Mesendoderm (in vitro differentiated cells): ENCODE data around the gene NR4A2.

Source experiments
- DNase-seq: peaks from one replicate; pipeline ENCODE4 v3.0.0; 2013
- H2AK5ac ChIP-seq: 2 replicates; pipeline ENCODE4 v1.6.1; 2013; ENCODE audit warnings: low read length, inconsistent platforms
- H2BK120ac ChIP-seq: 2 replicates; pipeline ENCODE4 v1.6.1; 2013; ENCODE audit warnings: low read depth, mild to moderate bottlenecking, low read length, moderate library complexity, mixed read lengths
- H2BK15ac ChIP-seq: replicated peaks from 2 replicates; pipeline ENCODE4 v1.6.1; 2013; ENCODE audit warnings: low read depth, mild to moderate bottlenecking, moderate library complexity
- H2BK5ac ChIP-seq: 2 replicates; pipeline ENCODE4 v1.6.1; 2013; ENCODE audit warnings: low read length, inconsistent platforms
- H3K18ac ChIP-seq: 2 replicates; pipeline ENCODE4 v1.6.1; 2013; ENCODE audit warnings: mild to moderate bottlenecking, low read length, mixed read lengths
- H3K23ac ChIP-seq: one replicate; pipeline ENCODE4 v1.6.1; 2013; ENCODE audit warnings: low read length
- H3K27ac ChIP-seq: 2 replicates; pipeline ENCODE4 v1.5.1; 2013; ENCODE audit warnings: low read depth, mild to moderate bottlenecking, inconsistent platforms, low read length, moderate library complexity
- H3K27me3 ChIP-seq: 2 replicates; pipeline ENCODE4 v1.6.1; 2013; ENCODE audit warnings: low read length, control low read depth, mild to moderate bottlenecking, inconsistent platforms; ENCODE audit not compliant: insufficient read depth, poor library complexity
- H3K36me3 ChIP-seq: 2 replicates; pipeline ENCODE4 v1.6.1; 2013; ENCODE audit warnings: low read length, inconsistent platforms; ENCODE audit not compliant: control insufficient read depth, insufficient read depth
- H3K4ac ChIP-seq: one replicate; pipeline ENCODE4 v1.6.1; 2013; ENCODE audit warnings: low read depth, mild to moderate bottlenecking, low read length, moderate library complexity
- H3K4me1 ChIP-seq: 2 replicates; pipeline ENCODE4 v1.6.1; 2013; ENCODE audit warnings: low read depth, low read length, inconsistent platforms; ENCODE audit not compliant: control insufficient read depth
- H3K4me2 ChIP-seq: 2 replicates; pipeline ENCODE4 v1.6.1; 2013; ENCODE audit warnings: low read length
- H3K4me3 ChIP-seq: 2 replicates; pipeline ENCODE4 v1.5.1; 2013; ENCODE audit warnings: mild to moderate bottlenecking, low read length
- H3K56ac ChIP-seq: one replicate; pipeline ENCODE4 v1.6.1; 2013; ENCODE audit warnings: low read length
- H3K79me1 ChIP-seq: 2 replicates; pipeline ENCODE4 v1.6.1; 2013; ENCODE audit warnings: low read length, inconsistent platforms
- H3K79me2 ChIP-seq: 2 replicates; pipeline ENCODE4 v1.6.1; 2013; ENCODE audit warnings: mild to moderate bottlenecking, low read length; ENCODE audit not compliant: control insufficient read depth, insufficient read depth
- H3K9ac ChIP-seq: 2 replicates; pipeline ENCODE4 v1.6.1; 2013; ENCODE audit warnings: low read length, inconsistent platforms
- H4K5ac ChIP-seq: one replicate; pipeline ENCODE4 v1.6.1; 2013; ENCODE audit warnings: low read length
- H4K8ac ChIP-seq: one replicate; pipeline ENCODE4 v1.6.1; 2013; ENCODE audit warnings: low read depth, mild to moderate bottlenecking, control low read depth, low read length, moderate library complexity
- WGBS: extraction: QIAGEN DNeasy Blood & Tissue Kit; methylation state at CpG from one replicate; pipeline ENCODE4 v1.1.7; 2013; ENCODE audit warnings: low lambda C conversion rate, missing lambda C conversion rate; ENCODE audit not compliant: insufficient coverage; ENCODE audit errors: extremely low coverage; 5-methylcytosine and 5-hydroxymethylcytosine counted together

NR4A2 gene

GRCh38 chr2:156331572-156332283 lies 793 bp downstream of the NR4A2 start:
- WGBS: no CpG with 5 or more reads among the region's 18 CpGs

GRCh38 chr2:156329927-156330726 lies 2.4 kb downstream of the NR4A2 start:
- no peak overlapping the region for H3K9ac ChIP-seq
- no peak overlapping the region for H2BK15ac ChIP-seq
- H3K23ac ChIP-seq: no peak overlapping the region
- H2BK120ac ChIP-seq: no peak overlapping the region
- H3K27me3 ChIP-seq: peaks cover 55% of the 10 kb centered on the region
- H3K4me3 ChIP-seq: no peak overlapping the region
- H2AK5ac ChIP-seq: no peak overlapping the region
- DNase-seq: no peak
- H4K8ac ChIP-seq: no peak overlapping the region
- no peaks in the 10 kb centered on the region for H3K79me2 ChIP-seq
- peak overlapping the region; percentile 5 for H3K4me2 ChIP-seq
- no peak overlapping the region for H3K4ac ChIP-seq
- no peak overlapping the region for H3K18ac ChIP-seq
- H3K56ac ChIP-seq: peak overlapping the region; percentile 47
- H3K36me3 ChIP-seq: no peaks in the 10 kb centered on the region
- no peak overlapping the region for H2BK5ac ChIP-seq
- H4K5ac ChIP-seq: no peak overlapping the region
- no CpG with 5 or more reads among the region's 23 CpGs for WGBS
- peaks cover 5% of the 10 kb centered on the region for H3K4me1 ChIP-seq
- H3K27ac ChIP-seq: no peak overlapping the region
- H3K79me1 ChIP-seq: no peaks in the 10 kb centered on the region

More at GRCh38 chr2:156331572-156332283, 793 bp downstream of the NR4A2 start:
- H3K9ac ChIP-seq: peak overlapping the region; percentile 60
- H3K79me1 ChIP-seq: no peaks in the 10 kb centered on the region
- no peak overlapping the region for H3K18ac ChIP-seq
- peak; percentile 69 for DNase-seq
- H3K23ac ChIP-seq: no peak overlapping the region
- no peak overlapping the region for H3K4ac ChIP-seq
- no peak overlapping the region for H2BK15ac ChIP-seq
- no peak overlapping the region for H4K8ac ChIP-seq
- peak overlapping the region; percentile 58 for H3K56ac ChIP-seq
- no peaks in the 10 kb centered on the region for H3K79me2 ChIP-seq
- no peak overlapping the region for H2BK120ac ChIP-seq
- H2AK5ac ChIP-seq: no peak overlapping the region
- no peaks in the 10 kb centered on the region for H3K36me3 ChIP-seq
- no peak overlapping the region for H4K5ac ChIP-seq
- peaks cover 5% of the 10 kb centered on the region for H3K4me1 ChIP-seq
- H3K27ac ChIP-seq: no peak overlapping the region
- peaks cover 42% of the 10 kb centered on the region for H3K27me3 ChIP-seq
- H2BK5ac ChIP-seq: no peak overlapping the region
- H3K4me2 ChIP-seq: peak overlapping the region; percentile 100
- H3K4me3 ChIP-seq: peak overlapping the region; percentile 63

GRCh38 chr2:156329031-156329926 lies 3.2 kb downstream of the NR4A2 start:
- H2BK15ac ChIP-seq: no peak overlapping the region
- WGBS: no CpG with 5 or more reads among the region's 64 CpGs
- no peak overlapping the region for H3K23ac ChIP-seq
- DNase-seq: peak; percentile 56
- H2BK5ac ChIP-seq: no peak overlapping the region
- no peak overlapping the region for H2BK120ac ChIP-seq
- peak overlapping the region; percentile 32 for H3K4me2 ChIP-seq
- H4K5ac ChIP-seq: no peak overlapping the region
- no peak overlapping the region for H3K4ac ChIP-seq
- H3K4me1 ChIP-seq: peaks cover 5% of the 10 kb centered on the region
- H2AK5ac ChIP-seq: no peak overlapping the region
- H3K79me2 ChIP-seq: no peaks in the 10 kb centered on the region
- H3K4me3 ChIP-seq: no peak overlapping the region
- no peak overlapping the region for H3K18ac ChIP-seq
- H3K9ac ChIP-seq: peak overlapping the region; percentile 5
- H3K56ac ChIP-seq: peak overlapping the region; percentile 45
- H3K79me1 ChIP-seq: no peaks in the 10 kb centered on the region
- no peak overlapping the region for H3K27ac ChIP-seq
- H4K8ac ChIP-seq: no peak overlapping the region
- H3K36me3 ChIP-seq: no peaks in the 10 kb centered on the region
- peaks cover 55% of the 10 kb centered on the region for H3K27me3 ChIP-seq

- Histone ChIP-seq H3K4me3 (no peak overlapping the region), H3K4me2 (peak overlapping the region; percentile 19), H3K56ac (peak overlapping the region; percentile 37), H3K9ac (peak overlapping the region; percentile 20), H3K18ac (peak overlapping the region; percentile 13), H2BK15ac (no peak overlapping the region), H3K79me2 (no peaks in the 10 kb centered on the region), H3K36me3 (no peaks in the 10 kb centered on the region), H3K4me1 (peaks cover 5% of the 10 kb centered on the region), H3K27ac (no peak overlapping the region), H4K5ac (no peak overlapping the region), H3K4ac (no peak overlapping the region), H3K79me1 (no peaks in the 10 kb centered on the region), H4K8ac (no peak overlapping the region), H3K27me3 (peaks cover 64% of the 10 kb centered on the region), H2AK5ac (no peak overlapping the region), H2BK120ac (no peak overlapping the region), H3K23ac (no peak overlapping the region), H2BK5ac (no peak overlapping the region)
- DNase-seq: peak; percentile 37
- WGBS: no CpG with 5 or more reads among the region's 38 CpGs
Measured at GRCh38 chr2:156327835-156328695, 4.5 kb downstream of the NR4A2 start.

GRCh38 chr2:156326526-156327095 lies 5.9 kb downstream of the NR4A2 start:
- Histone ChIP-seq H3K27me3 (peaks cover 76% of the 10 kb centered on the region), H3K4ac (no peak overlapping the region), H3K27ac (no peak overlapping the region)

More at GRCh38 chr2:156326526-156327095, 5.9 kb downstream of the NR4A2 start:
- DNase-seq: no peak
- no peak overlapping the region for H4K5ac ChIP-seq
- H3K79me2 ChIP-seq: no peaks in the 10 kb centered on the region
- no peak overlapping the region for H2AK5ac ChIP-seq
- no peak overlapping the region for H3K18ac ChIP-seq
- H3K79me1 ChIP-seq: no peaks in the 10 kb centered on the region
- WGBS: no CpG with 5 or more reads among the region's 12 CpGs
- no peak overlapping the region for H3K56ac ChIP-seq
- H3K4me2 ChIP-seq: no peak overlapping the region
- H3K9ac ChIP-seq: no peak overlapping the region
- H2BK15ac ChIP-seq: no peak overlapping the region
- no peaks in the 10 kb centered on the region for H3K36me3 ChIP-seq
- H4K8ac ChIP-seq: no peak overlapping the region
- peaks cover 2% of the 10 kb centered on the region for H3K4me1 ChIP-seq
- no peak overlapping the region for H3K4me3 ChIP-seq
- no peak overlapping the region for H2BK5ac ChIP-seq
- H2BK120ac ChIP-seq: no peak overlapping the region
- no peak overlapping the region for H3K23ac ChIP-seq
